ENCODE results near the gene C16orf54. TPM values are rescaled to one million over a fixed set of nuclear protein-coding genes. Genes with fewer than 3 reads are reported as not detected.

Gene C16orf54
- total and polyA plus RNA-seq, 2 donors (not counting 1 experiment from before 2014, with no cell fraction given): not detected

DNA sequence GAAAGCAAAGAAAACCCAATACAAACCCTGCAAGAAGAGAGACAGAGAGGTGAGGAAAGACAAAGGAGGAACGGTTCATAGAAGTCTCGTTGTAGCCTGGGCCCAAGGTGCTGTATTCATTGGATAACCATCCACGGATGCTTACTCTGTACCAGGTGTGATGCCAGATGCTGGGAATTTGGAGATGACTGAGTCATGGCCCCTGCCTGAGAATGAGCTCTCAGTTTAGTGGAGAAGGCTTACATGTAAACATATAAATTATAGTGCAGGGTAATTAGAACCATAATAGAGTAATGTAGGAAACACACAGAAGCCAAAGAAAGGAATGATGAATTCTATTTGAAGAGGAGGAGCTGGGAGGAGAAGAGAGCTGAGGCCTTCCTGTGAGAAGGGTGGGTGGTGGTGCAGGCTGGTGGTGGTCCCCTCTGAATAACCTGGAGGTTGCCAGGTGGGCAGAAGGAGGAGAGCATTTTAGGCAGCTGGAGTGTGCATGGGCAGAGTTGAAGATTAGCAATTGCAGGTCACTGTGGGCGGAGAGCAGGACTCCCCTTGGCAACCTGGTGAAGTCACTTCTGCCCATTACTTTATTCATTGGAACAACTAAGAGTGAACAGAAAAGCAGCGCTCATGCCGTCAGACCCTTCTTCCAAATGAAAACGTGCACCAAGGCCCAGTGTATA lies 24.6 kb upstream of the C16orf54 start:
- no peak for DNase-seq (ENCODE audit: low read depth in 2 of 2)
- Histone ChIP-seq H4K20me1 (ENCODE audit: control insufficient read depth, extremely low read depth, insufficient read depth, low read length) (no peaks in the 10 kb centered on the region), H3K9ac (ENCODE audit: insufficient read depth, low read length) (no peak overlapping the region), H3K27me3 (ENCODE audit: control insufficient read depth, insufficient read depth, low read length) (no peaks in the 10 kb centered on the region), H3K36me3 (ENCODE audit: control insufficient read depth, insufficient read depth, low read length) (no peaks in the 10 kb centered on the region), H3K4me1 (ENCODE audit: control insufficient read depth, extremely low read depth, insufficient read depth, low read length) (no peaks in the 10 kb centered on the region), H2AFZ (ENCODE audit: low read length) (no peak overlapping the region), H3K27ac (ENCODE audit: insufficient read depth, low read length) (no peak overlapping the region), H3K79me2 (ENCODE audit: control insufficient read depth, insufficient read depth, low read length) (no peaks in the 10 kb centered on the region), H3K9me3 (ENCODE audit: control insufficient read depth, insufficient read depth, low read depth, low read length) (no peaks in the 10 kb centered on the region), H3K4me3 (replicated peaks in 1 of 4; ENCODE audit: control extremely low read depth in 1 of 4, insufficient read depth in 1 of 4, low read depth in 3 of 4, low read length in 4 of 4) (no peak overlapping the region), H3K4me2 (ENCODE audit: extremely low read depth, insufficient read depth, low read length) (no peak overlapping the region)
- TF ChIP-seq, protein P1, sequence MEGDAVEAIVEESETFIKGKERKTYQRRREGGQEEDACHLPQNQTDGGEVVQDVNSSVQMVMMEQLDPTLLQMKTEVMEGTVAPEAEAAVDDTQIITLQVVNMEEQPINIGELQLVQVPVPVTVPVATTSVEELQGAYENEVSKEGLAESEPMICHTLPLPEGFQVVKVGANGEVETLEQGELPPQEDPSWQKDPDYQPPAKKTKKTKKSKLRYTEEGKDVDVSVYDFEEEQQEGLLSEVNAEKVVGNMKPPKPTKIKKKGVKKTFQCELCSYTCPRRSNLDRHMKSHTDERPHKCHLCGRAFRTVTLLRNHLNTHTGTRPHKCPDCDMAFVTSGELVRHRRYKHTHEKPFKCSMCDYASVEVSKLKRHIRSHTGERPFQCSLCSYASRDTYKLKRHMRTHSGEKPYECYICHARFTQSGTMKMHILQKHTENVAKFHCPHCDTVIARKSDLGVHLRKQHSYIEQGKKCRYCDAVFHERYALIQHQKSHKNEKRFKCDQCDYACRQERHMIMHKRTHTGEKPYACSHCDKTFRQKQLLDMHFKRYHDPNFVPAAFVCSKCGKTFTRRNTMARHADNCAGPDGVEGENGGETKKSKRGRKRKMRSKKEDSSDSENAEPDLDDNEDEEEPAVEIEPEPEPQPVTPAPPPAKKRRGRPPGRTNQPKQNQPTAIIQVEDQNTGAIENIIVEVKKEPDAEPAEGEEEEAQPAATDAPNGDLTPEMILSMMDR (conservative IDR thresholded peaks at IDR 0.05 in 1 of 2, IDR thresholded peaks at IDR 0.05 in 1 of 2; ENCODE audit: low read depth in 1 of 2, low read length in 2 of 2): no peak

DNA sequence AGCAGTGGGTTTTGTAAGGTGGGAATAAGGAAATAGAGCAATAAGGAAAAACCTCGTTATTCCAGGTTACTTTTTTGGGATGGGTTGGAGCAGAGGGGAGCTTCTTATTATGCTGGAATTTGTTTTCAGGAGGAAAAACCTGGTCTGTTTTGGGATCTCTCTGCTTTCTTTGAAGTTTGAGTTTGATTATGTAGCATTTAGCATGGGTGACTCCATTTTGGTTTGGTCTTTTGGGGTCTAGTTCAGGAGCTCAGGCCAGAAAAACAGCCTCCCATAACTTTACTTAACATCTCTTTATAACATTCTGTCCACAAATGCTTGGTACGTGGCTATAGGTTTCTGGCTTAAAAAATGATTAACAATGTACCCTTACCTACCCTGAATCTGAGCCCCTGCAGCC lies 23.7 kb upstream of the C16orf54 start:
- no peak for DNase-seq (ENCODE audit: low read depth in 2 of 2)
- Histone ChIP-seq H3K36me3 (ENCODE audit: control insufficient read depth, insufficient read depth, low read length) (no peaks in the 10 kb centered on the region), H4K20me1 (ENCODE audit: control insufficient read depth, extremely low read depth, insufficient read depth, low read length) (no peaks in the 10 kb centered on the region), H2AFZ (ENCODE audit: low read length) (no peak overlapping the region), H3K27me3 (ENCODE audit: control insufficient read depth, insufficient read depth, low read length) (no peaks in the 10 kb centered on the region), H3K79me2 (ENCODE audit: control insufficient read depth, insufficient read depth, low read length) (no peaks in the 10 kb centered on the region), H3K9ac (ENCODE audit: insufficient read depth, low read length) (no peak overlapping the region), H3K9me3 (ENCODE audit: control insufficient read depth, insufficient read depth, low read depth, low read length) (no peaks in the 10 kb centered on the region), H3K4me1 (ENCODE audit: control insufficient read depth, extremely low read depth, insufficient read depth, low read length) (no peaks in the 10 kb centered on the region), H3K27ac (ENCODE audit: insufficient read depth, low read length) (no peak overlapping the region), H3K4me2 (ENCODE audit: extremely low read depth, insufficient read depth, low read length) (no peak overlapping the region), H3K4me3 (replicated peaks in 1 of 4; ENCODE audit: control extremely low read depth in 1 of 4, insufficient read depth in 1 of 4, low read depth in 3 of 4, low read length in 4 of 4) (no peak overlapping the region)
- TF ChIP-seq, protein P1 (conservative IDR thresholded peaks at IDR 0.05 in 1 of 2, IDR thresholded peaks at IDR 0.05 in 1 of 2; ENCODE audit: low read depth in 1 of 2, low read length in 2 of 2): no peak
- no peak for TF ChIP-seq EZH2 (IDR thresholded peaks at IDR 0.05; ENCODE audit: low read length, missing control alignments)

DNA sequence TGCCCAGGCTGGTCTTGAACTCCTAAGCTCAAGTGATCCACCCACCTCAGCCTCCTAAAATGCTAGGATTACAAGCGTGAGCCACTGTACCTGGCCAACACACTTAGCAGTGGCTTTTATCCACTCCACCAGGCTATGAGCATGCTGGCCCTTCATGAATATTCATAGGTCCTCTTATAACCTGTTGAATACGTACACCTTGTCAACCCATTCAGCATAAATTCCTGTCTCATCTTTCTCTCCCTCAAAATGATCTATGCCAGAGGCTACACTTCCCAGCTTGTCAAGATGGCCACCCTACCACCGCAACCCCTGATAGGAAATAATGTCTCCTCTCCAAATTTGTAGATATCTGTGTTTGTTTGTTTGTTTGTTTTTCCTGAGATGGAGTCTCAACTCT lies 21.3 kb upstream of the C16orf54 start:
- Histone ChIP-seq H3K4me2 (ENCODE audit: extremely low read depth, insufficient read depth, low read length) (no peak overlapping the region), H3K4me1 (ENCODE audit: control insufficient read depth, extremely low read depth, insufficient read depth, low read length) (no peaks in the 10 kb centered on the region), H3K36me3 (ENCODE audit: control insufficient read depth, insufficient read depth, low read length) (no peaks in the 10 kb centered on the region), H3K27me3 (ENCODE audit: control insufficient read depth, insufficient read depth, low read length) (peaks cover 4% of the 10 kb centered on the region), H4K20me1 (ENCODE audit: control insufficient read depth, extremely low read depth, insufficient read depth, low read length) (no peaks in the 10 kb centered on the region), H3K27ac (ENCODE audit: insufficient read depth, low read length) (no peak overlapping the region), H3K79me2 (ENCODE audit: control insufficient read depth, insufficient read depth, low read length) (no peaks in the 10 kb centered on the region), H3K4me3 (replicated peaks in 1 of 4; ENCODE audit: control extremely low read depth in 1 of 4, insufficient read depth in 1 of 4, low read depth in 3 of 4, low read length in 4 of 4) (no peak overlapping the region), H2AFZ (ENCODE audit: low read length) (no peak overlapping the region), H3K9ac (ENCODE audit: insufficient read depth, low read length) (no peak overlapping the region), H3K9me3 (ENCODE audit: control insufficient read depth, insufficient read depth, low read depth, low read length) (no peaks in the 10 kb centered on the region)
- TF ChIP-seq, protein P1 (conservative IDR thresholded peaks at IDR 0.05 in 1 of 2, IDR thresholded peaks at IDR 0.05 in 1 of 2; ENCODE audit: low read depth in 1 of 2, low read length in 2 of 2): no peak
- TF ChIP-seq EZH2 (IDR thresholded peaks at IDR 0.05; ENCODE audit: low read length, missing control alignments): no peak
- DNase-seq (ENCODE audit: low read depth in 2 of 2): no peak
